ENCODE measurements around the gene GUCY2D.
A peak's percentile ranks its signal among the peaks of the same experiment; 100 is the strongest.
"Not testable (repeated sequence)": the region's sequence is repeated elsewhere in the genome, so short reads cannot be mapped to it uniquely, and the experiment has no call there.

The GUCY2D gene

GRCh38 chr17:8046929-8047768 is 44.7 kb downstream of the GUCY2D start:
- DNase-seq = no peak

GRCh38 chr17:8047769-8048110 is 45.3 kb downstream of the GUCY2D start:
- DNase-seq = no peak

GRCh38 chr17:8048236-8048635 is 45.8 kb downstream of the GUCY2D start:
- no peak for DNase-seq

GRCh38 chr17:8048736-8049135 is 46.3 kb downstream of the GUCY2D start:
- DNase-seq = no peak

GRCh38 chr17:8051831-8052230 is 49.4 kb downstream of the GUCY2D start:
- no peak for DNase-seq

GRCh38 chr17:8052256-8053252 is 50.1 kb downstream of the GUCY2D start:
- no peak for DNase-seq

- DNase-seq = no peak
These were observed 51.2 kb downstream of the GUCY2D start for GRCh38 chr17:8053600-8053999.

GRCh38 chr17:8055851-8056231 is 53.4 kb downstream of the GUCY2D start:
- no peak for DNase-seq

GRCh38 chr17:8056232-8056975 is 54.0 kb downstream of the GUCY2D start:
- DNase-seq = peak; percentile 34

GRCh38 chr17:8056976-8057625 is 54.7 kb downstream of the GUCY2D start:
- no peak for DNase-seq

GRCh38 chr17:8057691-8058114 is 55.3 kb downstream of the GUCY2D start:
- peak; percentile 75 for DNase-seq

- no peak for DNase-seq
These were observed 56.7 kb downstream of the GUCY2D start for GRCh38 chr17:8059131-8059530.

- peak; percentile 81 for DNase-seq
These were observed 57.9 kb downstream of the GUCY2D start for GRCh38 chr17:8060274-8060673.

GRCh38 chr17:8061851-8062250 is 59.4 kb downstream of the GUCY2D start:
- not testable (repeated sequence) for DNase-seq

- DNase-seq = no peak
These were observed 60.0 kb downstream of the GUCY2D start for GRCh38 chr17:8062435-8062806.

- no peak for DNase-seq
These were observed 60.5 kb downstream of the GUCY2D start for GRCh38 chr17:8062807-8063483.

- DNase-seq = no peak
These were observed 61.5 kb downstream of the GUCY2D start for GRCh38 chr17:8063761-8064534.

- no peak for DNase-seq
These were observed 62.2 kb downstream of the GUCY2D start for GRCh38 chr17:8064561-8065019.

GRCh38 chr17:8066841-8067775 is 64.7 kb downstream of the GUCY2D start:
- DNase-seq = no peak

- DNase-seq = no peak
These were observed 65.4 kb downstream of the GUCY2D start for GRCh38 chr17:8067806-8068205.
